ENCODE data around the gene MAP2K3.
"Not testable (repeated sequence)": the region's sequence is repeated elsewhere in the genome, so short reads cannot be mapped to it uniquely, and the experiment has no call there.

The MAP2K3 gene

GRCh38 chr17:21306611-21307272 is 22.2 kb downstream of the MAP2K3 start:
- H3K36me3 Mint-ChIP-seq (ENCODE audit: insufficient read depth): peaks cover 64% of the 10 kb centered on the region
- H3K27ac Mint-ChIP-seq (ENCODE audit: low read depth); H3K9me3 Mint-ChIP-seq; DNase-seq (ENCODE audit: low spot score in 2 of 2); H3K4me3 Mint-ChIP-seq; H3K4me1 Mint-ChIP-seq; ATAC-seq (replicated peaks; ENCODE audit: extremely low read depth, poor library complexity, severe bottlenecking); H3K27me3 Mint-ChIP-seq: not testable (repeated sequence)

DNA sequence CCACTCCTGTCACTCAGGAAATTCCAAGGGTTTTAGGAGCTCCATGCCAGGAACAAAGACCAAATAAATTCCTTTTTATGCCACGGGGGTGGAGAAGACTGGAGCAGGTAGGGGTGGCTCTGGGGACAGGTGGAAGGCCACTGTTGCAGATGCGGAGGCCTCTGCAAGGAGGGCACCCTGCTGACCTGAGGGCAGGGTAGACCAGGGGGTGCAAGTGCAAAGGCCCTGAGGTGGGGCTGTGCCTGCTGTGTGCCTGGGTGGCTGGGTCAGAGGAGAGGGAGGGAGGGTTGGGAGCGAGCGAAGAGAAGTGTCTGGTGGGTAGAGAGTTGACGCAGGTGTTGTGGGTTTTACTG is 22.7 kb downstream of the MAP2K3 start:
- not testable (repeated sequence) for H3K4me1 Mint-ChIP-seq; H3K4me3 Mint-ChIP-seq; H3K27ac Mint-ChIP-seq (ENCODE audit: low read depth); ATAC-seq (replicated peaks; ENCODE audit: extremely low read depth, poor library complexity, severe bottlenecking); DNase-seq (ENCODE audit: low spot score in 2 of 2); H3K9me3 Mint-ChIP-seq; H3K27me3 Mint-ChIP-seq
- peaks cover 67% of the 10 kb centered on the region for H3K36me3 Mint-ChIP-seq (ENCODE audit: insufficient read depth)

DNA sequence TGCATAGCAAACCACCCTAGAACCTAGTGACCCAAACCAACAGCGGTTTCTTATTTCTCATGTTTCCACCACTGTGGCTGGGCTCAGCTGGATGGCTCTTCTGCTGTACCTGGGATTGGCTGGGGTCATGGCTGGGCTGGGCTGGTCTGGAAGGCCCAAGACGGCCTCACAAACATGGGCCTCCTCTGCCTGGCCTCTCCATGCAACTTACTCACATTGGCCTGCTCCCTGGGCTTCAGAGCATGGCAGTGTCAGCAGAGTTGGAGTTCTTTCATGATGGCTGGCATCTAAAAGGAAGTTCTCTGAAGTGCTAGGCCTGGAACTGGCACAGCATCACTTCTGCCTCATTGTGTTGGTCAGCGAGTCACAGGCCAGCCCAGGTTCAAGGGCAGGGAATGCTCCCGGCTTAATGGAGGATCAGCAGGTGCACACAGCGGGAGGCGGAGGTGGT is 24.4 kb downstream of the MAP2K3 start:
- H3K9me3 Mint-ChIP-seq; ATAC-seq (replicated peaks; ENCODE audit: extremely low read depth, poor library complexity, severe bottlenecking); H3K4me3 Mint-ChIP-seq; H3K27me3 Mint-ChIP-seq; H3K4me1 Mint-ChIP-seq; H3K27ac Mint-ChIP-seq (ENCODE audit: low read depth); DNase-seq (ENCODE audit: low spot score in 2 of 2): not testable (repeated sequence)
- H3K36me3 Mint-ChIP-seq (ENCODE audit: insufficient read depth): peaks cover 64% of the 10 kb centered on the region

DNA sequence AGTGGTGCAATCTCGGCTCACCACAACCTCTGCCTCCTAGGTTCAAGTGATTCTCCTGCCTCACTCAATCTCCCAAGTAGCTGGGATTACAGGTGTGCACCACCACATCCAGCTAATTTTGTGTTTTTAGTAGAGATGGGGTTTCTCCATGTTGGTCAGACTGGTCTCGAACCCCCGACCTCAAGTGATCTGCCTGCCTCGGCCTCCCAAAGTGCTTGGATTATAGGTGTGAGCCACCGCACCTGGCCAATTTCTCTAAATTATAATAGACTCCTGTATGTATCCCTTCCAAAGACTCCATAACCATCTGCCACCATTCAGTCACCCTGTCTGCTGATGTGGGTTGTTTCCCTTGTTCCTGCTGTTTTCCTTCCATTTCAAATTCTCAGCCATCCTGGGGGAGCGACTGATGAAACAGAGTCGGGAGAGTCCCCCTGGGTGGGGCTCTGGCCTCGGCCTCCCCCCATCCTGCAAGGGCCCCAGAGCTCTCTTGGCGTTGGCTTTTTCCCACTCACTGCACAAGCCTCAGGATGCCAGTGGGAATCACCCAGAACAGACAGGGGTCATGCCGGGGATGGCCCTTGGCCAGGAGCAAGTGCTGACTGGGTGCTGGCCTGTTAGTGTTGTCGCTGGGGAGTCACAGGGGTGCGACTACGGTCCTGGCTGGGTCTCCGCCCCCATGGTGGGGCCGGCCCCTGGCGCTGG is 25.7 kb downstream of the MAP2K3 start:
- ATAC-seq (replicated peaks; ENCODE audit: extremely low read depth, poor library complexity, severe bottlenecking); H3K4me1 Mint-ChIP-seq; H3K27ac Mint-ChIP-seq (ENCODE audit: low read depth); H3K27me3 Mint-ChIP-seq; H3K4me3 Mint-ChIP-seq; H3K9me3 Mint-ChIP-seq; DNase-seq (ENCODE audit: low spot score in 2 of 2): not testable (repeated sequence)
- peaks cover 59% of the 10 kb centered on the region for H3K36me3 Mint-ChIP-seq (ENCODE audit: insufficient read depth)

- peaks cover 59% of the 10 kb centered on the region for H3K36me3 Mint-ChIP-seq (ENCODE audit: insufficient read depth)
- H3K4me3 Mint-ChIP-seq; H3K9me3 Mint-ChIP-seq; ATAC-seq (replicated peaks; ENCODE audit: extremely low read depth, poor library complexity, severe bottlenecking); H3K27me3 Mint-ChIP-seq; H3K4me1 Mint-ChIP-seq; DNase-seq (ENCODE audit: low spot score in 2 of 2); H3K27ac Mint-ChIP-seq (ENCODE audit: low read depth): not testable (repeated sequence)
Observed at GRCh38 chr17:21310766-21311602, 26.5 kb downstream of the MAP2K3 start.

DNA sequence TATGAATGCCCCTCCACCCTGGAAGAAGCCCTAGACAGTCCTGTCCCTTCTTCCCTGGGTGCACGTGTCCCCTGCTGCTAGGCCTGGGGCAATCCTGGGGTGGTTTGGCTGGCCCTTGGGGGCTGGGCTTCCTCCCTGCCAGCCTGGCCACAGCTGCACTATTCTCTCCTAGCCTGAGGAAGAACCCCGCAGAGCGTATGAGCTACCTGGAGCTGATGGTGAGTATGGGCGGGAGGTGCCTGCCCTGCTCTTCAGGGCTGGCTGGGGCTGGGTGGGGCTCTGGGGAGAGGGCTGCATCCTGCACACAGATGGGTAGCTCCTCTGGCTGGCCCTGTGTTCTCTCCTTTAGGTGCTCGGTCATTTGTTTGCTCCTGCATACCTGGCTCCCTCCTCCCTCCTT is 28.8 kb downstream of the MAP2K3 start:
- H3K36me3 Mint-ChIP-seq (ENCODE audit: insufficient read depth): peaks cover 47% of the 10 kb centered on the region
- no peak overlapping the region for H3K4me3 Mint-ChIP-seq
- no peak for DNase-seq (ENCODE audit: low spot score in 2 of 2)
- no peak for ATAC-seq (replicated peaks; ENCODE audit: extremely low read depth, poor library complexity, severe bottlenecking)
- H3K4me1 Mint-ChIP-seq: no peaks in the 10 kb centered on the region
- H3K9me3 Mint-ChIP-seq: no peaks in the 10 kb centered on the region
- H3K27ac Mint-ChIP-seq (ENCODE audit: low read depth): peak overlapping the region; percentile 10
- H3K27me3 Mint-ChIP-seq: no peaks in the 10 kb centered on the region

DNA sequence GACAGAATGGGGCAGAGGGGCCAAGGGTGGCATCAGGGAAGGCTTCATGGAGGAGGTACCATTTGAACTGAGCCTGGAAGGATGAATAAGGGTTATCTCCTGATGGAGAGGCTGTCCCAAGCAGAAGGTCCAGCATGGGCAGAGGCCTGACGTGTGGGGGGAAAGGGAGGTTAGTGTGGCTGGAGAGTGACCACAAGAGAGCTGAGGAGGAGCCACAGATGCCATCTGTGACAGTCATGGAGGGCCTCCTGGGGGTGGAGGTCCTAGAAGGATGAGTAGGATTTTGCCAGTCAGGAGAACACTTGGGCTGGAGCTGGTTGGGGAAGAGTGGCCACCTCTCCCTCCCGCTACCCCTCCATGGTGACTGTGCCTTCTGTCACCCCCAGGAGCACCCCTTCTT is 29.2 kb downstream of the MAP2K3 start:
- DNase-seq (ENCODE audit: low spot score in 2 of 2); H3K4me3 Mint-ChIP-seq; H3K4me1 Mint-ChIP-seq; H3K9me3 Mint-ChIP-seq; H3K27me3 Mint-ChIP-seq; ATAC-seq (replicated peaks; ENCODE audit: extremely low read depth, poor library complexity, severe bottlenecking): not testable (repeated sequence)
- Mint-ChIP-seq H3K27ac (ENCODE audit: low read depth) (peak overlapping the region; percentile 10), H3K36me3 (ENCODE audit: insufficient read depth) (peaks cover 45% of the 10 kb centered on the region)

DNA sequence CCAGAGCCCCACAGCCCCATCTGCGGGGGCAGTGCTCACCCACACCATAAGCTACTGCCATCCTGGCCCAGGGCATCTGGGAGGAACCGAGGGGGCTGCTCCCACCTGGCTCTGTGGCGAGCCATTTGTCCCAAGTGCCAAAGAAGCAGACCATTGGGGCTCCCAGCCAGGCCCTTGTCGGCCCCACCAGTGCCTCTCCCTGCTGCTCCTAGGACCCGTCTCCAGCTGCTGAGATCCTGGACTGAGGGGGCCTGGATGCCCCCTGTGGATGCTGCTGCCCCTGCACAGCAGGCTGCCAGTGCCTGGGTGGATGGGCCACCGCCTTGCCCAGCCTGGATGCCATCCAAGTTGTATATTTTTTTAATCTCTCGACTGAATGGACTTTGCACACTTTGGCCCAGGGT is 29.8 kb downstream of the MAP2K3 start:
- not testable (repeated sequence) for H3K4me1 Mint-ChIP-seq; H3K9me3 Mint-ChIP-seq; H3K27ac Mint-ChIP-seq (ENCODE audit: low read depth); DNase-seq (ENCODE audit: low spot score in 2 of 2); H3K27me3 Mint-ChIP-seq; H3K4me3 Mint-ChIP-seq; ATAC-seq (replicated peaks; ENCODE audit: extremely low read depth, poor library complexity, severe bottlenecking)
- H3K36me3 Mint-ChIP-seq (ENCODE audit: insufficient read depth): peaks cover 42% of the 10 kb centered on the region

GRCh38 chr17:21314701-21315111 is 30.2 kb downstream of the MAP2K3 start:
- not testable (repeated sequence) for H3K4me1 Mint-ChIP-seq; H3K4me3 Mint-ChIP-seq; DNase-seq (ENCODE audit: low spot score in 2 of 2); ATAC-seq (replicated peaks; ENCODE audit: extremely low read depth, poor library complexity, severe bottlenecking); H3K9me3 Mint-ChIP-seq; H3K27me3 Mint-ChIP-seq
- peak overlapping the region; percentile 22 for H3K27ac Mint-ChIP-seq (ENCODE audit: low read depth)
- H3K36me3 Mint-ChIP-seq (ENCODE audit: insufficient read depth): peaks cover 40% of the 10 kb centered on the region

DNA sequence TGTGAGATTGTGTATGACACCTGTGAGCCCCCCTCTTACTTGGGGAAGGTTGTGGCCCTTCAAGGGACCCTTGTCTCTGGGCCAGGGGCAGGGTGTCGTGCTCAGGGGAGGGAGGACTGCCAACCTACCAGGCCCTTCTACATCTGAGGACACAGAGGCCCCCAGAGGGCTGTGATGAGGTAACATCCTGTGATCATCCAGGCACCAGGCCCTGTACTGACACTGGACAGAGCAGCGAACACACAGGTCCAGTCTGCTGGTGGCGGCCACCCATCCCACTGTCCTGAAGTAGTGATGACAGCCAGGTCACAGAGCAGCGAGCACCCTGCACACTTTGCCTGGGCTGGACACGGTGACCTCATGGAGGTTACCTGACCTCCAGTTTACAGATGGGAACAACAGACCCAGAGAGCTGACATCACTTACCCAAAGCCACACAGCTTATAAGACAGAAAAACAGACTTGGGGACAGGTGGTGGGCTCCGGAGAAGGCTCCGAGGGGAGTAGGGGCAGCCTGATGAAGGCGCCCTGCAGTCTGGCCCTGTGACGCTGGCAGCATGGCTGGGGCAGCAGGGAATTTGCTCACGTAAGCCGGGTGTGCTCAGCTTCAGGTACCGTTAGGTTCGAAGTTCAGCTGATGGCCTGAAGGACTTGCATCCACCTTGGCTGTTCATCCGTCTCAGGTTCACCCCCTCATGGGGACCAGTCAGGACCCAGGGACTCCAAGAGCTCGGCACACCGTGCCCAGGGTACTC is 30.9 kb downstream of the MAP2K3 start:
- not testable (repeated sequence) for ATAC-seq (replicated peaks; ENCODE audit: extremely low read depth, poor library complexity, severe bottlenecking)

GRCh38 chr17:21316212-21316886 is 31.8 kb downstream of the MAP2K3 start:
- H3K4me1 Mint-ChIP-seq; H3K27ac Mint-ChIP-seq (ENCODE audit: low read depth); H3K27me3 Mint-ChIP-seq; H3K4me3 Mint-ChIP-seq; H3K9me3 Mint-ChIP-seq; DNase-seq (ENCODE audit: low spot score in 2 of 2): not testable (repeated sequence)
- peaks cover 25% of the 10 kb centered on the region for H3K36me3 Mint-ChIP-seq (ENCODE audit: insufficient read depth)
- ATAC-seq (replicated peaks; ENCODE audit: extremely low read depth, poor library complexity, severe bottlenecking): peak; percentile 87

More for the DNA sequence above, 30.9 kb downstream of the MAP2K3 start:
- not testable (repeated sequence) for DNase-seq (ENCODE audit: low spot score in 2 of 2); H3K4me1 Mint-ChIP-seq; H3K4me3 Mint-ChIP-seq; H3K9me3 Mint-ChIP-seq; H3K27me3 Mint-ChIP-seq
- Mint-ChIP-seq H3K36me3 (ENCODE audit: insufficient read depth) (peaks cover 33% of the 10 kb centered on the region), H3K27ac (ENCODE audit: low read depth) (peak overlapping the region; percentile 22)

All from central memory CD8-positive, alpha-beta T cell (primary cell).